HG02610 (cell line): ENCODE results near the gene ERBB2.
"Not testable (repeated sequence)": the region's sequence is repeated elsewhere in the genome, so short reads cannot be mapped to it uniquely, and the experiment has no call there.

Experiments used
- ATAC-seq: cut with Tn5 transposase; IDR thresholded peaks from one replicate; pipeline ENCODE4 v1.9.1; 2021; ENCODE audit warnings: mild to moderate bottlenecking, moderate library complexity; ENCODE audit not compliant: unreplicated experiment

Gene ERBB2

GRCh38 chr17:39677542-39678339 is 22.1 kb upstream of the ERBB2 start:
- ATAC-seq = no peak

GRCh38 chr17:39678340-39679116 is 21.3 kb upstream of the ERBB2 start:
- no peak for ATAC-seq

- no peak for ATAC-seq
These were observed 20.2 kb upstream of the ERBB2 start for GRCh38 chr17:39679521-39680192.

GRCh38 chr17:39683295-39683939 is 16.4 kb upstream of the ERBB2 start:
- ATAC-seq = no peak

GRCh38 chr17:39684369-39685192 is 15.3 kb upstream of the ERBB2 start:
- ATAC-seq = no peak

- ATAC-seq = no peak
These were observed 12.7 kb upstream of the ERBB2 start for GRCh38 chr17:39687101-39687545.

- peak; percentile 85 for ATAC-seq
These were observed 12.1 kb upstream of the ERBB2 start, which contains the start of gene PGAP3 for GRCh38 chr17:39687546-39688474. Gene PGAP3 (minus strand): TSS chr17:39688057. CDS start chr17:39688014, 43 bp downstream.

GRCh38 chr17:39688475-39688835 is 11.4 kb upstream of the ERBB2 start:
- no peak for ATAC-seq

GRCh38 chr17:39688945-39689344 is 10.9 kb upstream of the ERBB2 start:
- ATAC-seq = no peak

- ATAC-seq = no peak
These were observed 5.3 kb upstream of the ERBB2 start for GRCh38 chr17:39694593-39694992.

- no peak for ATAC-seq
These were observed 4.8 kb upstream of the ERBB2 start for GRCh38 chr17:39695089-39695474.

GRCh38 chr17:39696731-39697130 is 3.1 kb upstream of the ERBB2 start:
- no peak for ATAC-seq

- ATAC-seq = no peak
These were observed 1.9 kb upstream of the ERBB2 start for GRCh38 chr17:39697961-39698360.

GRCh38 chr17:39699157-39699817 is 577 bp upstream of the ERBB2 start:
- ATAC-seq = not testable (repeated sequence)

GRCh38 chr17:39700148-39700987 is 504 bp downstream of the ERBB2 start:
- no peak for ATAC-seq

GRCh38 chr17:39701012-39701783 is 1.3 kb downstream of the ERBB2 start:
- no peak for ATAC-seq
